Measurements from ENCODE around the gene DAD1.
"Not testable (repeated sequence)": the region's sequence is repeated elsewhere in the genome, so short reads cannot be mapped to it uniquely, and the experiment has no call there.

DAD1 gene

DNA sequence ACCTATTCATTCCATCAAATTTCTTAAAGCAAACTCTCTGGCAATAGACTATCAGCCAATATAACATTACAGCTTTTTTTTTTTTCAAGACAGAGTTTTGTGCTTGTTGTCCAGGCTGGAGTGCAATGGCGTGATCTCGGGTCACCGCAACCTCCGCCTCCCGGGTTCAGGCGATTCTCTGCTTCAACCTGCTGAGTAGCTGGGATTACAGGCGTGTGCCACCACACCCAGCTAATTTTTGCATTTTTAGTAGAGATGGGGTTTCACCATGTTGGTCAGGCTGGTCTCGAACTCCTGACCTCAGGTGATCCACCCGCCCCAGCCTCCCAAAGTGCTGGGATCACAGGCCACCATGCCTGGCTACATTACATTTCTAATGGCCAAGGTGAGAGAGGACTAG is 22.8 kb downstream of the DAD1 start:
- DNase-seq, result not testable (repeated sequence)

DNA sequence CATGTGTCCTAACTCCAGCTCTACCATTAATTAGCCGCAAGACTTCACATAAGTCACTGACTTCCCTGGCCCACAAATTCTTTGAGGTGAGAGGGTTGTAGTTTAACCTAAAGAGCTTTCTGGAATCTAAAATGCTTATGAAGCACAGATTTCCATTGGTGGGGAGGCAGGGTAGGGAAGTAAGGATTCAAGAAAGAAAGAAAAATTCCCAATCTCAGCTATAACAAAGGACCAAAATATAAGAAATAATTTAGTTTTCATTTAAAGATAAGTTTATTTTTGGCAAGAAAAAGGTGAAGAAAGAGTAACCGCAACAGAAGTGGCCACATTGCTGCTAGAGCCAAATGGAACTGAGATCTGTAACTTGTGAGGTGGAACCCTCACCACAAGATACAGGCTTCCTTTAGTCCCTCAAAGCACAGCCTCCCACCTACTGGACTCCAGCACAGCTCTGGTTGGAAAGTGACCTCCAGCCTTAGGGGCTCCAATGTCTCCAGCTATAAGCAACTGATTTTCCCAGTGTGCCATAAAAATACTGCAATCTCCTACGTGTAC is 23.6 kb downstream of the DAD1 start:
- DNase-seq, result no peak

DNA sequence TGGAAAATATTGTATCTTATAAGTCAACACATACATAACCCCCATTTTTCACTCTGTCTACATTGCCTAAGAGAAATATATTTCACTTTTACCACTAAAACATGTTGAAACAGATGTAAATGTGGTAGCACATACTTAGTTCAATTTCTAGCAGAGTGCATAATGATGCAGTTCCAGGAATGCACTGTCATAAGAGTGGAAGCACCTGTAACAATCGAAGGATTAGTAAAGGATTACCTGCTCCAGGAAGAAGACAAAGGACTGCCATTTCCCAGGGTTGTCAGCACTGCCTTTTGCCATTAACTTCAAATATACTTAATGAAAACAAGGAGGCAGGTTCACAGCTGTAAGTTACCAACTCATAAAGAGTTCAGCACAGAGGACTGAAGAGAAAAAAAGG is 24.6 kb downstream of the DAD1 start:
- DNase-seq, result no peak

GRCh38 chr14:22563987-22564386 is 25.0 kb downstream of the DAD1 start:
- no peak for DNase-seq

DNA sequence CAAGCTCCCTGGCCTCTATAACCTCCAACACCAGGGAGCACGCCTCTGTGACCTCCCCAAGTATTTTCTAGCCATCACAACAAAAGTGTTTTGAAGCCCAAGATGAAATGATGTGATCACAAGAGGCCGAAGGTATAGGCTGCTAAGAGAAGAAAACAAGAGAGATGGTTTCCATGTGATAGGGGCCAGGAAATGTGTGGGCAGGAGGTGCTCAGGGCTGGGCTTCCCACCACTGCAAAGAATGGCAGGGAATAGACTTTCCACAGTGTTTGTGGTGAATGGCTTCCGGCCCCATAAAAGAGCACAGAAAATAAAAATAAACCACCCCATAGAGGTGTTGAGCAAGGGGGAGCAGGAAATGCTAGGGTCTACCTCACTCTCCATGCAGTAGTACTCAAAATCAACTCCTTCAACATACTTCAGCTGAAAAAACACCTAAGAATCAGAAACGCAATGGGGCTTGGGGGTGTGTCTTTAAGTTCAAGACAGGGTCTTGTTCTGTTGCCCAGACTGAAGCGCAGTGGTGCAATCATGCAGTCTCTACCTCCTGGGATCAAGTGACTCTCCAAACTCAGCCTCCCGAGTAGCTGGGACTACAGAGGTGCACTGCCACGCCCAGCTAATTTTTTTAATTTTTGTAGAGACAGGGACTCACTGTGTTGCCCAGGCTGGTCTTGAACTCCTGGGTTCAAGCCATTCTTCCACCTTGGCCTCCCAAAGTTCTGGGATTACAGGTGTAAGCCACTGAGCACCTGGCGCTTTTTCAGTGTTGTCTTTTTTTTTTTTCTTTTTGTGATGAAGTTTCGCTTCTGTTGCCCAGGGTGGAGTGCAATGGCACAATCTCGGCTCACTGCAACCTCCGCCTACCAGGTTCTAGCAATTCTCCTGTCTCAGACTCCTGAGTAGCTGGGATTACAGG is 27.1 kb downstream of the DAD1 start:
- DNase-seq, result no peak

- DNase-seq, result no peak
Observed at GRCh38 chr14:22561366-22561660, 27.7 kb downstream of the DAD1 start.

DNA sequence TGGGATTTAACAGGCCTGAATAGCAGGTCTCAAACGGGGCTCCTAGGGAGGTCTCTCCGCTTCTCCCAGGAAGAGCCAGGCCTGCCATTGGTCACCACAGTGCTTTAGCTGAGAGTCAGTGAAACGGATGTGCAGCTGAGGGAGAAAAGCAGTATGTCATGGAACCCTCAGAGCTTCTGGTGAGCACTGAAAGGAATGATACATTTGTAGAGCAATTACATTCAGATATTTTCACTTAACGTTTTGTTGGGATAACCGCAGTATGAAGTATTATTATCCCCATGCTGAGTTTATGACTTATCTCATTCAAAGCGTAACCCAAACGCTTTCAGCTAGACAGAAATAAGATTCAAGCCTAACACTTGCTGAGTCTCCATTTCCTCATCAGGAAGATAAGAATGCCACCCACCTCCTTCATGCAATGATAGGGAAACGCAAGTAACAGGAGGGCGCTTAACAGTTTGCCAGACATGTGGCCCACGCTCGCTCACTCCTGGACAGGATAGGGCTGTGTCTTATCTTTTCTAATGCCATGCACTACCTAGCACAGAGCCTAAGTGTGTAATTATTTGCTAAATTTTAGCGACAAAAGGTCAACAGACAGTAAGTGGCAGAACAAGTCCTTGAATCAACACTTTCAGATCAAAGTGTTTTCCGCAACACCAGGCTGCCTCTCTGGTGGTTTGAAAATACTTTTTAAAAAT is 28.2 kb downstream of the DAD1 start:
- DNase-seq, result no peak

DNA sequence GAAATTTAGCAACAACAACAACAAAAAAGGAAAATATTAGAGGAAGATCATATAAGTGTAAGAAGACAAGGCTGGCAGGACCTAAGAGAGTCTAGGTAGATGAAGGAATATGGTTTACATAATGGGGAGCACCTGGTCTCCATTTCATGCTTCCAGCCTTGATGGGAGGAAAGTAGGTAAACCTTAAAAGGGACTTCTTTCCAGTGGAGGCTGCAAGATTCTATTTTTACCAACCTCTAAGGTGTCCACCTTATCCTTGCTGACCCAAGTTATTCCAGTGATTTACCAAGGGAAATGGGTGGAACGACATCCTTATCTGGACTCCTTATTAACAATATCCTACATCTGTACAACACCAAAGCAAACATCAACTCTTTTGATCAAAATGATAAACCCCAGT is 30.0 kb downstream of the DAD1 start:
- DNase-seq, result no peak

DNA sequence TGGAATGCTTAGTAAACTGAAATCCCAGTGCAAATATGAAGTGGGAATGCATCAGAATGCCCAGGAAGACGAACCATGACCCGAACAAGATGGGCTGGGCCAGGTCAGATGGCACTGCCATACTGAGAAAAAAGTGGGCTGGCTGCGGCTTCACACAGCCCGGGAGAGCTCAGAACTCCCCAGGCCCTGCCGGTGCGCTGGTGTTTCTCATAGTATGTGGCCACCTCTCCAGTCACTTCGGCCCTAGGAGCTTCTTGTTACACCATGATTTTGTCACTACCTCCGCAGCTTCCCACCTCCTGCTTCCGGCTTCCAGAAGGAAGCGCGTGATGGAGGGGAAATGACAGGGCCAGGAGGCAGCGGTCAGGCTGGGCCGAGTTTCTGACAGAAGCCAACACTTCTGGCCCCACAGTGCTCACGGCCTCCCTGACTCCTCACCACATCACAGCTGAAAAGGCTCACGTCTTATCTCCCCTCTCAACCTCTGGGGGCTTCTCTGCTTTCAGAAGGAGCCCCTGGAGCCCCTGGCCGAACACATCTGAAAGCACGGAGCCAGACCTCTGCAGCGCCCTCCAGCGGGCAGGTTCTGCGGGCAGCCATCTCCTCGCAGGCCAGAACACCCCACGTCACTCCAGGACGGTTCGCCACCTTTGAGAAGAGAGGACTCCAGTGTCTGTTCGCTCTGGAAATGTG is 30.7 kb downstream of the DAD1 start:
- DNase-seq, result no peak

DNA sequence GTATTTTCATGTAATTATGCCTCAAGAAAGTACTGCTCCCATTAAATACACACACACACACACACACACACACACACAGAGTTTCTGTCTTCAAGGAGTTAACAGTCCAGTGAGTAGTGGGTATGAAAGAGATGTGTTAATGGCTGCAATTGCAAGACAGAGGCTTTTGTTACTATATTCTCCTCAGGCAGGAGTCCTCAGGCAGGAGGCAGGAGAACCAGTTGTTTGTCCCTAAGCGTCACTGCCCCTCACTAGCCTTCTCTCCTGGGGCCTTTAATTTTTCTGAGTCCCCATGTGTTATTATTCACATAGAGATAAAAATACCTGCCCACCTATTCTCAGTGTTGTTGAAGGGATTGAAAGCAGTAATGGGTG is 31.2 kb downstream of the DAD1 start:
- no peak for DNase-seq

DNA sequence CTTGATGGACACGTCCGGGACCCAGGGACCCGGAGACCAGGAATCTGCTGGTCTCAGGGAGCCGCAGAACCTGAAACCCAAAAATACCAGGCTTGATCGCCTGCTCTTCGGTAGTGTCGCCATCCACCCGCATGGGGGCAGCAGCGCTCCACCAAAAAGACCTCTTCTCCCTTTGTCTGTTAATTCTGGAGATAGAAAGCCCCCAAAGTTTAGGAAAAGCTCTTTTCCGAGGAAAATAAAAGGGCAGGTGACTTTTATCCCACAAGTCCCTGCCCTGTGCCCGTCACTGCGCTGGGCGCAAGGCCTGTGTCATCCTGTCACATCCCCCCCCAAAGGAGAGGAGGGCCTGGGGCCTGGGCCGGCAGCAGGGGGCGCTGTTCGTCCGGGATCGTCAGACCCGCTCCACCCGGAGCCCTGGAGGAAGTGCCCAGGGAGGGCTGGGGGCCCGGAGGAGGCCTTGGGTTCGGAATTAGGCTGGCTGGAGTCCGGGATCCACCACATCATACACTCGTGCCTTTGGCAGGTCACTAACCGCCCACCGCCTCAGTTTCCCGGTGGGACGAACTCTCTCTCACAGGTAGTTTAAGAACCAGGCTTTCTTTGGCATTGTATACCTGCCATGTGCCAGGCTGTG is 31.9 kb downstream of the DAD1 start:
- no peak for DNase-seq

- DNase-seq, result no peak
Observed at GRCh38 chr14:22556021-22556989, 32.7 kb downstream of the DAD1 start.

DNA sequence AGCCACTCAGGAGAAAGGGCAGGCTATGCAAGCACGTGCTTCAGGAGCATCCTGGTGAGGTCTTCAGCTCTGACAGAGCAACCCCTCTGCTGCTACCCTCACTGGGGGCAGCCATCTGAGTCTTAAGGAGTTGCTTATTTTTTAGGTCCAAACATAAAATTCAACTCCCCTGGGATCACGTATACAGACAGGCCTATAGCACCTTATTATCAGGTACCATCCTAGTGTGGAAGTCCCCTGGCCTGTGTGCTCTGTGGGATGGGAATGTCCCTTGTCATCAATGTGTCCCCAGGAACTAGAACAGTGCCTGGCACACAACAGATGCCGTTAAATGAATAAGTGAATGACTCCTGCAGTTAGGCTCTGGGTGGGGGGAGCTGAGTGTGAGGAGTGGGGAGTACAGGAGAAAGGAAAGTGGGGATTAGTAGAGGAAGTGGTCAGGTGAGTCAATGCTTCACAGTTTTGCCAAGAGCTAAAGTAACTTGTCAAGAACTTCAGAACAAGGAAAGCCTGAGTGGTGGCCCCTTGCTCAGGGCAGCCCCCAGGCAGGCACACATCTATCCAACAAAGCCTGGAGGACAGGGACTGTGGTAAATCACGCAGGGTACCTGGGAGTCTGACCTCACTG is 33.5 kb downstream of the DAD1 start:
- DNase-seq, result no peak

DNA sequence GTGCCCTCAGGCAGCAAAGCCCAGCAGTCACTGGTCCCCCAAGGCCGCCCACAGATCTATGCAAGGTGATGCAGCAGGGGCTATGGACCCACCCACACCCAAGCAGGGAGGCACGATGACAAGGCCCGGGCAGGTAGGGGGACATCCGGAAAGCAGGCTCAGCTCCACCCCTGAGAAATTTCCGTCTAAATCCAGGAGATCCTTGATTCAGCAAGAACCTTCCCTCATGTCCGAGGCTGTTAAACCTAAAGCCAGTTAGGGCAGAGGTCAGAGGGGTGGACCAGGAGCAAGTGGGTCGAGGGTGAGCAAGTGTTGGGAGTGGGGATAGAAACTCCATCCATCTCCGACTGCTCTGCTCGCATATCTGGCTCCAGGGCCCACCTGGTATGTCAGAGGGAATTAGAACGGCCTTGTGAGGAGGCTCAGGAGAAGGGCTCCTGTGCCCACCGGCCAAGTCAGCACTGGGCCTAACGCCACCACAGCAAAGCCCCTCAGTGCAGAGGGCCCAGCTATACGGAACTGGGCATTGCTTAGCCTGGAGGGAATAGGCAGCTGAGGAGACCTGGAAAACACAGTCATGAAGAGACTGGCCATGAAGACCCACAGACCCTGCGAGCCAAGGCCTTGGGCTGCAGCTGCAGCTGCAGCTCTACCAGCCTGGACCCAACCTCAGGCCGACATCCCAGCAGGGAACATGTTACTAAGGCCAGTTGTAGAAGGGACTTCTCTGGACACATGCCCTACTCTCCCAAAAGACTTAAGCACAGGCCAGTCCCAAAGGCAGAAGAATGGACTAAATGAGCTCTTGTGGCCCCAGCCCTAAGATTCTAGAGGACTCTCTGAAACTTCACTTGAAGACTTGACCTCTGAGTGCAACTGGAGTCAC is 34.3 kb downstream of the DAD1 start:
- no peak for DNase-seq

DNA sequence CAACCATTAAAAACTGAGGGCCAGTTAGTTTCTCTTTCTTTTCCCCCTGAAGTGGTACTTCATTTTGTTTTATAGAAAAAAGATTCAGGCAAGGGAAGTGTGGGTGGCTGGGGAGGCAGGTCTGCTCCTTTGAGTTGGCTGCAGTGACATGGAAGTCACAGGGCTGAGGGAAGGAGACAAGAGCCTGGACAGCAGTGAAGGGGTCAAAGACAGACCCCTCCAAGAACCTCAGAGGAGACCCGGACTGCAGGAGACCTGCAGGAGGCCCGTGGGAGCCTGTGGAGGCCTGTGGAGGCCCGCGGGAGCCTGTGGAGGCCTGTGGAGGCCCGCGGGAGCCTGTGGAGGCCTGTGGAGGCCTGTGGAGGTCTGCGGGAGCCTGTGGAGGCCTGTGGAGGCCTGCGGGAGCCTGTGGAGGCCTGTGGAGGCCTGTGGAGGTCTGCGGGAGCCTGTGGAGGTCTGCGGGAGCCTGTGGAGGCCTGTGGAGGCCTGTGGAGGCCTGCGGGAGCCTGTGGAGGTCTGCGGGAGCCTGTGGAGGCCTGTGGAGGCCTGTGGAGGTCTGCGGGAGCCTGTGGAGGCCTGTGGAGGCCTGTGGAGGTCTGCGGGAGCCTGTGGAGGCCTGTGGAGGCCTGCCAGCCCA is 35.0 kb downstream of the DAD1 start:
- not testable (repeated sequence) for DNase-seq

GRCh38 chr14:22553445-22553844 is 35.6 kb downstream of the DAD1 start:
- DNase-seq, result no peak

DNA sequence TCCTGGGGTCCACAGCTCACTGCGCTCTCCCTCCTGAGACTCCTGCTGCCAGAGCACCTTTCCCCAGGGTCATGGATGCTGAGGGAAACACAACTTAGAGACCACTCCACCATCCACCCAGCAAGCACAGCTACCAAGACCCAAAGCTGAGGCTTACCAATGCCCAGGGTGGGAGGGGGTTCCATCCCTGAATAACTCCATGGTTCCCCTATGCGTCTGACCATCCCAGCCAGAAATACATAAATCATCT is 36.3 kb downstream of the DAD1 start:
- no peak for DNase-seq

GRCh38 chr14:22552001-22552826 is 36.8 kb downstream of the DAD1 start:
- no peak for DNase-seq

DNA sequence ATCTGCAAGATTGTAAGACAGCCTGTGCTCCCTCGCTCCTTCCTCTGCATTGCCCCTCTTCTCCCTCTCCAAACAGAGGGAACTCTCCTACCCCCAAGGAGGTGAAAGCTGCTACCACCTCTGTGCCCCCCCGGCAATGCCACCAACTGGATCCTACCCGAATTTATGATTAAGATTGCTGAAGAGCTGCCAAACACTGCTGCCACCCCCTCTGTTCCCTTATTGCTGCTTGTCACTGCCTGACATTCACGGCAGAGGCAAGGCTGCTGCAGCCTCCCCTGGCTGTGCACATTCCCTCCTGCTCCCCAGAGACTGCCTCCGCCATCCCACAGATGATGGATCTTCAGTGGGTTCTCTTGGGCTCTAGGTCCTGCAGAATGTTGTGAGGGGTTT is 37.4 kb downstream of the DAD1 start:
- no peak for DNase-seq

Data from NCI-H1436 treated with DMSO at 0.1 percent for 48 hours (cell line).